Mesothelial cell of epicardium (in vitro differentiated cells): ENCODE results near the gene TMPRSS5. TPM values are rescaled to one million over a fixed set of nuclear protein-coding genes. Genes with fewer than 3 reads are reported as not detected.
A peak's percentile ranks its signal among the peaks of the same experiment; 100 is the strongest.

Experiments
- DNase-seq, 2 experiments: peaks; one replicate each; pipeline ENCODE4 v3.0.0; 2021; ENCODE audit warnings: low spot score in 2 of 2; ENCODE audit not compliant: unreplicated experiment in 2 of 2
- H3K27ac Mint-ChIP-seq: 2 replicates; pipeline ENCODE4 v1.8.0; 2021; ENCODE audit warnings: mixed read lengths
- H3K27me3 Mint-ChIP-seq: 2 replicates; pipeline ENCODE4 v1.8.0; 2021; ENCODE audit warnings: low read depth, mixed read lengths
- H3K36me3 Mint-ChIP-seq: 2 replicates; pipeline ENCODE4 v1.8.0; 2021; ENCODE audit warnings: mixed read lengths
- H3K4me1 Mint-ChIP-seq: 2 replicates; pipeline ENCODE4 v1.8.0; 2021; ENCODE audit warnings: mixed read lengths
- H3K4me3 Mint-ChIP-seq: 2 replicates; pipeline ENCODE4 v1.8.0; 2021; ENCODE audit warnings: mild to moderate bottlenecking, moderate library complexity, mixed read lengths
- H3K9me3 Mint-ChIP-seq: 2 replicates; pipeline ENCODE4 v1.8.0; 2021; ENCODE audit warnings: mixed read lengths
- total RNA-seq: library from RNA; stranded (reverse); gene quantifications from 3 replicates; pipeline ENCODE4 v1.2.1, GENCODE V29; 2021
- TF ChIP-seq, protein P1 (sequence below): fragments of 200-600 bp; sonication (generic); IDR thresholded peaks from one replicate; pipeline ENCODE4 v1.5.0; 2021; ENCODE audit warnings: antibody characterized with exemption; ENCODE audit not compliant: unreplicated experiment

TMPRSS5 gene
- total RNA-seq, 1 donor from 2014 or later: 3.5 TPM

DNA sequence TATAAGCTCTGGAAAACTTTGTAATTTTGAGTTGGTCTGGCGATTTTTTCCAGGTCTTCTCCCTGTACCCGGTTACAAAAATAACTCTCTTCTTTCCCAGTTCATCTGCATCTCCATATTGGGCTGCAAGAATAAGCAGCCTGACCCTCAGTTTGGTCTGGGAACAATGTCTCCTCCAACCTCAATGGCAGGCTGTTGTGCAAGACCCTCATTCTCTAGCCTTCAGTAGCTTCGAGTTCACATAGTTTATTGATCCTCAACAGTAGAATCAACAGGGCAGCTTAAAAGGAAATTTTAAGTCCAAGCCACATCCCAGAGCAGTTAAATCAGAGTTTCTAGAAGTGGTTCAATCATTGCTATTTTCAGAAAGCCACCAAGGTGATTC lies 35.3 kb downstream of the TMPRSS5 start:
- Mint-ChIP-seq H3K4me3 (no peak overlapping the region), H3K27me3 (no peaks in the 10 kb centered on the region), H3K9me3 (peaks cover 18% of the 10 kb centered on the region), H3K4me1 (peaks cover 27% of the 10 kb centered on the region), H3K36me3 (peaks cover 9% of the 10 kb centered on the region), H3K27ac (no peak overlapping the region)
- DNase-seq: no peak
- TF ChIP-seq, protein P1, sequence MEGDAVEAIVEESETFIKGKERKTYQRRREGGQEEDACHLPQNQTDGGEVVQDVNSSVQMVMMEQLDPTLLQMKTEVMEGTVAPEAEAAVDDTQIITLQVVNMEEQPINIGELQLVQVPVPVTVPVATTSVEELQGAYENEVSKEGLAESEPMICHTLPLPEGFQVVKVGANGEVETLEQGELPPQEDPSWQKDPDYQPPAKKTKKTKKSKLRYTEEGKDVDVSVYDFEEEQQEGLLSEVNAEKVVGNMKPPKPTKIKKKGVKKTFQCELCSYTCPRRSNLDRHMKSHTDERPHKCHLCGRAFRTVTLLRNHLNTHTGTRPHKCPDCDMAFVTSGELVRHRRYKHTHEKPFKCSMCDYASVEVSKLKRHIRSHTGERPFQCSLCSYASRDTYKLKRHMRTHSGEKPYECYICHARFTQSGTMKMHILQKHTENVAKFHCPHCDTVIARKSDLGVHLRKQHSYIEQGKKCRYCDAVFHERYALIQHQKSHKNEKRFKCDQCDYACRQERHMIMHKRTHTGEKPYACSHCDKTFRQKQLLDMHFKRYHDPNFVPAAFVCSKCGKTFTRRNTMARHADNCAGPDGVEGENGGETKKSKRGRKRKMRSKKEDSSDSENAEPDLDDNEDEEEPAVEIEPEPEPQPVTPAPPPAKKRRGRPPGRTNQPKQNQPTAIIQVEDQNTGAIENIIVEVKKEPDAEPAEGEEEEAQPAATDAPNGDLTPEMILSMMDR: no peak

DNA sequence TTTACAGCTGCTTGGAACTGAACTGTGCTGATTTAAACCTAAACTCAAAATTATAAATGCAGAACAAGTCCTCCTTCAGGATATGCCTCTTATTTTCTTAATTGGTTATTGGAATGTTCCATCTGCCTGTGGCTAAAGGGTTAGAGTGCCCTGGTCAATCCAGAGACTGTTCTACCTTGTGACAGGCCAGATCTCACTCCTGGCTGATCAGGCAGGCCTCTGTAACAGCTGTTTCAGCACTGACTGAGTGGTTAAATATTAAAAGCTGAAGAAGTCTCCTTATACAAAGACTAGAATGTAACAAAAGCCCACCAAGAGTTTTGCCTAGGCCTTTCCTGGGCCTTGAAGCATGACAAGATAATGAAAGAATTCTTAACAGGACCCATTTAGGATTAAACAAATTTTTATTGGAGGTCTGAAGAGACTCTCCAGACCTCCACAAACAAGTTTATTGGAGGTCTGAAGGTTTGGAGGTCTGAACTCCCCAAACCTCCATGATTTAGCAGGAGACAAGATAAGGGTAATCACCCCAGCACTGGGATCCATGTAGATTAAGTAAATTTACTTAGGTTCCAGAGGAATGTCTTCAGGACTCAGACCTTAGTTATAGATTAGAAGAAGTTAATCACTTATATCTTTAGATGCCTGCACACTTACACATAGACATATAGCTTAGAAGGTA lies 35.8 kb downstream of the TMPRSS5 start:
- Mint-ChIP-seq H3K4me3 (no peak overlapping the region), H3K27ac (peak overlapping the region; percentile 15), H3K9me3 (peaks cover 18% of the 10 kb centered on the region), H3K36me3 (peaks cover 9% of the 10 kb centered on the region), H3K4me1 (peaks cover 24% of the 10 kb centered on the region), H3K27me3 (no peaks in the 10 kb centered on the region)
- TF ChIP-seq, protein P1: no peak
- DNase-seq: no peak

DNA sequence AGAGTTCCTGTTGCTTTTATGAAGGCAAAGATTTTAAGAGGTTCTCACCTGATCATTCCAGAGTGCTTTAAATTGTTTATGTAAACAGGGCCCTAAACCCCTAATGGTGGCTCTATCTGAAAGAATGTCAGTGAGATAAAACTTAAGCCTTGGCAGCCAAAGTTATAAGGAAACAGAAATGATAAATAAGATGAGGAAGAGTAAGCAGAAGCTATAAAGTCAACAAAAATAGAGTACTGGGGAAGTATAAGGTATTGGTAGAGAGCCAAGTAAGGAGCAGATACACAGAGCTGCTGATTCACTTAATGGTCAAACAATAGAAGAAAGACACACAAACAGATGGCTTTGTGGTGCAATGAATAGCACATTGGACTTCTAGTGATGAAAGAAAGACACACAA lies 37.9 kb downstream of the TMPRSS5 start:
- peaks cover 18% of the 10 kb centered on the region for H3K9me3 Mint-ChIP-seq
- no peaks in the 10 kb centered on the region for H3K27me3 Mint-ChIP-seq
- TF ChIP-seq, protein P1: no peak
- H3K27ac Mint-ChIP-seq: no peak overlapping the region
- peaks cover 11% of the 10 kb centered on the region for H3K36me3 Mint-ChIP-seq
- DNase-seq: no peak
- H3K4me1 Mint-ChIP-seq: peaks cover 27% of the 10 kb centered on the region
- no peak overlapping the region for H3K4me3 Mint-ChIP-seq

DNA sequence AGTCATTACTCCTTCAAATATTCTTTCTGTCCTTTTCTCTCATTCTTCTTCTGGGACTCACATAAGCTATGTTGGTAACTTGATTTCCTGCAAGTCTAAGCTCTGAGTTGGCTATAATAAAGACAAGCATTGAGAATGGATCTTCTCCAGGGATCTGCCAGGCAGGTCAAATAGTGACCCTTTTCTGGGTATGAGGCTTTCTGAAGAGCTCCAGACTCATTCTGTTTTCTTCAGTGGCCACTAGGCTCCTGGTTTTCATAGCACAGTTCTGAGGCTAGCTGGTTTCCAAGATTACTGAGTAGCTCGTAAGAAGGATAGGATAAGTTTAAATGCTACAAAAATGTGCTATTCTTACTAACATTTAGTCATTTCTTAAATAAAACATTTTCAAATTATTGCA lies 38.3 kb downstream of the TMPRSS5 start:
- TF ChIP-seq, protein P1: no peak
- H3K36me3 Mint-ChIP-seq: peaks cover 11% of the 10 kb centered on the region
- H3K4me3 Mint-ChIP-seq: no peak overlapping the region
- peaks cover 24% of the 10 kb centered on the region for H3K4me1 Mint-ChIP-seq
- no peak overlapping the region for H3K27ac Mint-ChIP-seq
- no peak for DNase-seq
- H3K27me3 Mint-ChIP-seq: no peaks in the 10 kb centered on the region
- peaks cover 18% of the 10 kb centered on the region for H3K9me3 Mint-ChIP-seq

DNA sequence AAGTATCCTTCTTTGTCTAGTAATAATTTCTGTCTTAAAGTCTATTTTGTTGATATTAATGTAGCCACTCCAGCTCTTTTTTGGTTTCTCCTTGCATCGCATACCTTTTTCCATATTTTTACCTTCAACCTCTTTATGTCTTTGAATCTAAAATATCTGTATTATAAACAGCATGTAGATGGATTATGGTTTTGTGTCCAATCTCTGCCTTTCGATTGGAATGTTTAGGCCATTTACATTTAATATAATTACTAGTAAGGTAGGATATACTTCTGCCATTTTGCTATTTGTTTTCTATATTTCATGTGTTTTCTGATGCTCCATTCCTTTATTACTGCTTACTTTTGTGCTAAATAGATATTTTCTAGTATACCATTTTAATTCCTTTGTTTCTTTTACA lies 39.5 kb downstream of the TMPRSS5 start:
- H3K27ac Mint-ChIP-seq: no peak overlapping the region
- peaks cover 24% of the 10 kb centered on the region for H3K4me1 Mint-ChIP-seq
- no peaks in the 10 kb centered on the region for H3K27me3 Mint-ChIP-seq
- H3K4me3 Mint-ChIP-seq: no peak overlapping the region
- TF ChIP-seq, protein P1: no peak
- no peak for DNase-seq
- H3K36me3 Mint-ChIP-seq: peaks cover 11% of the 10 kb centered on the region
- peaks cover 18% of the 10 kb centered on the region for H3K9me3 Mint-ChIP-seq
